Activated CD4-positive, alpha-beta T cell treated with anti-CD3 and anti-CD28 coated beads, Interleukin-2, amount 50 U/mL, for 16 hours (primary cell): ENCODE results near the gene RAMP3.
A peak's percentile ranks its signal among the peaks of the same experiment; 100 is the strongest.
"Not testable (repeated sequence)": the region's sequence is repeated elsewhere in the genome, so short reads cannot be mapped to it uniquely, and the experiment has no call there.

Source experiments
- DNase-seq: peaks from one replicate; pipeline ENCODE4 v3.0.0-alpha.2; 2020

The RAMP3 gene

GRCh38 chr7:45157653-45158401 is at the start of gene RAMP3:
RAMP3 (plus strand) TSS chr7:45157791; CDS start chr7:45157829, 38 bp downstream.
- no peak for DNase-seq

- DNase-seq, result no peak
Observed at GRCh38 chr7:45108863-45109262, 48.7 kb upstream of the RAMP3 start.

GRCh38 chr7:45111298-45112223 is 46.0 kb upstream of the RAMP3 start, which contains the start of gene TBRG4:
TBRG4 (minus strand) TSS chr7:45111697; CDS start chr7:45109237, 2,460 bp downstream.
- peak; percentile 96 for DNase-seq

GRCh38 chr7:45112648-45113047 is 44.9 kb upstream of the RAMP3 start:
- DNase-seq, result no peak

GRCh38 chr7:45114257-45114656 is 43.3 kb upstream of the RAMP3 start:
- not testable (repeated sequence) for DNase-seq

GRCh38 chr7:45114926-45115325 is 42.7 kb upstream of the RAMP3 start:
- no peak for DNase-seq

GRCh38 chr7:45116048-45116447 is 41.5 kb upstream of the RAMP3 start:
- no peak for DNase-seq

- no peak for DNase-seq
Observed at GRCh38 chr7:45117582-45117981, 40.0 kb upstream of the RAMP3 start.

- no peak for DNase-seq
Observed at GRCh38 chr7:45118292-45118691, 39.3 kb upstream of the RAMP3 start.

- no peak for DNase-seq
Observed at GRCh38 chr7:45118889-45119331, 38.7 kb upstream of the RAMP3 start.

GRCh38 chr7:45119550-45119949 is 38.0 kb upstream of the RAMP3 start:
- no peak for DNase-seq

- DNase-seq, result no peak
Observed at GRCh38 chr7:45122975-45123860, 34.4 kb upstream of the RAMP3 start.

GRCh38 chr7:45123913-45124710 is 33.5 kb upstream of the RAMP3 start:
- no peak for DNase-seq

- no peak for DNase-seq
Observed at GRCh38 chr7:45125193-45125904, 32.2 kb upstream of the RAMP3 start.

GRCh38 chr7:45126201-45126600 is 31.4 kb upstream of the RAMP3 start:
- DNase-seq, result no peak

GRCh38 chr7:45126920-45127319 is 30.7 kb upstream of the RAMP3 start:
- no peak for DNase-seq

GRCh38 chr7:45129181-45129800 is 28.3 kb upstream of the RAMP3 start:
- DNase-seq, result no peak

- no peak for DNase-seq
Observed at GRCh38 chr7:45129906-45130305, 27.7 kb upstream of the RAMP3 start.

- no peak for DNase-seq
Observed at GRCh38 chr7:45130910-45131309, 26.7 kb upstream of the RAMP3 start.

GRCh38 chr7:45131891-45132290 is 25.7 kb upstream of the RAMP3 start:
- DNase-seq, result no peak
